ENCODE data around the gene NPAS3. TPM values are rescaled to one million over a fixed set of nuclear protein-coding genes. Genes with fewer than 3 reads are reported as not detected.

The NPAS3 gene
- total and polyA plus RNA-seq, 2 of the 8 experiments (the other 6 are each of a cell fraction or from before 2014, with no cell fraction given): 0.11 to 0.60 TPM

DNA sequence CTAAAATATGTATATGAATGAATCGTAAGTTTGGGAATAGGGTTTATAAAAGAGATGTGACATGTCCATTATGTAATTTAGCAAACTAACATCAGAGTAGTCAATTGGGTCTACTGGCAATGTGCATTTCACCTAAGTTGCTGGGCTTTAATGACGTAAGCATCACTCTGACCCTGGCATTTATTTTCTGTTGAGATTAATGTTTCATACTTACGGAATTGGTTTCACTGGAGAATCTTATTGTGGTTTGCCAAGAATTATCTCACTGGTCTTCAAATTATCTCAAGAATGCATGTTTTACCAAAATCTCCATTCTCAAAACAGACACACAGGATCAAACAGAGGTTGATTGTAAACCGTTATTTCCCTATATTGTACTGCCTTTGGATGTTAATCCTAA is 437.1 kb downstream of the NPAS3 start:
- FAIRE-seq: no peak
- no peak for DNase-seq (ENCODE audit: low read depth in 1 of 2, low spot score in 2 of 2)
- CTCF ChIA-PET (ENCODE audit: partially characterized antibody): interaction anchor here (0.8 kb wide), 1 partner anchor 11 kb away, joined by 5 read pairs; no protein-coding TSS in a partner anchor
- H2BK15ac ChIP-seq (ENCODE audit: low read length): no peak overlapping the region
- no peak overlapping the region for H3K14ac ChIP-seq (ENCODE audit: insufficient read length)
- H3K36me3 ChIP-seq (ENCODE audit: control insufficient read depth in 2 of 4, insufficient read depth in 4 of 4, low read length in 3 of 4): no peaks in the 10 kb centered on the region; a peak in 1 of 8 replicates
- no peak overlapping the region for H2AFZ ChIP-seq (ENCODE audit: low read length)
- 93 to 100% methylated on average over 1 to 4 of the region's 4 CpGs for WGBS, 2 experiments (ENCODE audit: extremely low coverage in 1 of 2, insufficient coverage in 1 of 2, insufficient read length in 1 of 2, insufficient replicate concordance in 2 of 2, low coverage in 1 of 2, low lambda C conversion rate in 2 of 2, missing lambda C conversion rate in 1 of 2)
- H3K27me3 ChIP-seq (replicated peaks in 1 of 4; ENCODE audit: control insufficient read depth in 3 of 4, extremely low read depth in 1 of 4, insufficient read depth in 3 of 4, low read length in 3 of 4): no peaks in the 10 kb centered on the region
- no peak overlapping the region for H2BK120ac ChIP-seq (replicated peaks; ENCODE audit: low read depth, low read length)
- H2BK12ac ChIP-seq (ENCODE audit: low read depth, low read length): no peak overlapping the region
- no peaks in the 10 kb centered on the region for H3K9me3 ChIP-seq (ENCODE audit: insufficient read depth in 2 of 2, low read depth in 1 of 2, low read length in 1 of 2)
- H3K79me1 ChIP-seq (ENCODE audit: low read depth, low read length): no peaks in the 10 kb centered on the region
- POLR2A ChIA-PET (ENCODE audit: partially characterized antibody): no interaction called here
- no peaks in the 10 kb centered on the region; the same call in 1 of the 2 replicates for H3K23me2 ChIP-seq (ENCODE audit: low read depth, low read length)
- no peaks in the 10 kb centered on the region for H4K20me1 ChIP-seq (replicated peaks in 1 of 2; ENCODE audit: control insufficient read depth in 1 of 2, insufficient read depth in 2 of 2, low read length in 2 of 2)
- H3K23ac ChIP-seq (ENCODE audit: insufficient read length): no peak overlapping the region
- no peak for TF ChIP-seq CBX5 (IDR thresholded peaks at IDR 0.05; ENCODE audit: low read depth, low read length)
- no peak for TF ChIP-seq RFX5 (IDR thresholded peaks at IDR 0.05; ENCODE audit: borderline replicate concordance, low read depth, low read length)
- no peak for TF ChIP-seq JUND (IDR thresholded peaks at IDR 0.05; ENCODE audit: low read length)
- no peak for TF ChIP-seq NRF1 (IDR thresholded peaks at IDR 0.05; ENCODE audit: low read depth, low read length)
- no peak for TF ChIP-seq SIRT6 (IDR thresholded peaks at IDR 0.05; ENCODE audit: low read length)
- no peak for TF ChIP-seq TAF7 (optimal IDR thresholded peaks at IDR 0.05; ENCODE audit: borderline replicate concordance, low read depth, low read length)
- TF ChIP-seq RXRA (IDR thresholded peaks at IDR 0.05; ENCODE audit: insufficient read depth, low read depth, low read length): no peak
- TF ChIP-seq RAD21 (IDR thresholded peaks at IDR 0.05 in 1 of 2, conservative IDR thresholded peaks at IDR 0.05 in 1 of 2; ENCODE audit: low read depth in 2 of 2, low read length in 2 of 2): no peak
- TF ChIP-seq TEAD4 (IDR thresholded peaks at IDR 0.05; ENCODE audit: low read depth, low read length): no peak
- no peak for TF ChIP-seq KDM4A (IDR thresholded peaks at IDR 0.05; ENCODE audit: low read depth, low read length, severe bottlenecking)
- no peak for TF ChIP-seq POU5F1 (IDR thresholded peaks at IDR 0.05; ENCODE audit: low read depth, low read length)
- TF ChIP-seq YY1 (IDR thresholded peaks at IDR 0.05; ENCODE audit: low read depth, low read length): no peak
- TF ChIP-seq JUN (IDR thresholded peaks at IDR 0.05; ENCODE audit: low read depth, low read length): no peak
- no peak overlapping the region for H4K91ac ChIP-seq (replicated peaks; ENCODE audit: insufficient read length, low read length)
- no peak overlapping the region for H3K4ac ChIP-seq (replicated peaks; ENCODE audit: insufficient read length, low read depth, low read length)
- no peak overlapping the region for H4K5ac ChIP-seq (ENCODE audit: insufficient read length, low read depth, low read length)
- H2BK5ac ChIP-seq (ENCODE audit: low read depth, low read length): no peak overlapping the region
- no peak overlapping the region for H2BK20ac ChIP-seq (ENCODE audit: low read length)
- no peak overlapping the region for H3K9ac ChIP-seq (replicated peaks in 1 of 4; ENCODE audit: extremely low read depth in 1 of 4, low read depth in 3 of 4, low read length in 3 of 4)
- no peak overlapping the region for H3K56ac ChIP-seq (replicated peaks; ENCODE audit: insufficient read length, low read depth, low read length)
- H4K8ac ChIP-seq (ENCODE audit: extremely low read depth, insufficient read depth, low read length): no peak overlapping the region
- no peak overlapping the region for H3K4me3 ChIP-seq (ENCODE audit: extremely low read depth in 1 of 4, insufficient read depth in 2 of 4, low read depth in 3 of 4, low read length in 4 of 4)
- no peaks in the 10 kb centered on the region for H3K79me2 ChIP-seq (ENCODE audit: control insufficient read depth in 1 of 2, insufficient read depth in 2 of 2, low read length in 2 of 2)
- H2AK5ac ChIP-seq (ENCODE audit: low read depth, low read length): no peak overlapping the region
- no peak overlapping the region for H3K27ac ChIP-seq (ENCODE audit: low read depth, low read length)
- H3K4me1 ChIP-seq (replicated peaks in 1 of 4; ENCODE audit: control insufficient read depth in 3 of 4, insufficient read depth in 4 of 4, low read length in 3 of 4): no peaks in the 10 kb centered on the region
- no peak overlapping the region for H3K4me2 ChIP-seq (ENCODE audit: insufficient read depth in 1 of 2, low read depth in 2 of 2, low read length in 2 of 2)
- H3K18ac ChIP-seq (ENCODE audit: extremely low read depth, low read length): no peak overlapping the region

Measured in H1 (cell line).